ENCODE results near the gene HPCAL1. TPM values are rescaled to one million over a fixed set of nuclear protein-coding genes. Genes with fewer than 3 reads are reported as not detected.

HPCAL1 gene
- total RNA-seq, 1 experiment from 2014 or later: 312 TPM

DNA sequence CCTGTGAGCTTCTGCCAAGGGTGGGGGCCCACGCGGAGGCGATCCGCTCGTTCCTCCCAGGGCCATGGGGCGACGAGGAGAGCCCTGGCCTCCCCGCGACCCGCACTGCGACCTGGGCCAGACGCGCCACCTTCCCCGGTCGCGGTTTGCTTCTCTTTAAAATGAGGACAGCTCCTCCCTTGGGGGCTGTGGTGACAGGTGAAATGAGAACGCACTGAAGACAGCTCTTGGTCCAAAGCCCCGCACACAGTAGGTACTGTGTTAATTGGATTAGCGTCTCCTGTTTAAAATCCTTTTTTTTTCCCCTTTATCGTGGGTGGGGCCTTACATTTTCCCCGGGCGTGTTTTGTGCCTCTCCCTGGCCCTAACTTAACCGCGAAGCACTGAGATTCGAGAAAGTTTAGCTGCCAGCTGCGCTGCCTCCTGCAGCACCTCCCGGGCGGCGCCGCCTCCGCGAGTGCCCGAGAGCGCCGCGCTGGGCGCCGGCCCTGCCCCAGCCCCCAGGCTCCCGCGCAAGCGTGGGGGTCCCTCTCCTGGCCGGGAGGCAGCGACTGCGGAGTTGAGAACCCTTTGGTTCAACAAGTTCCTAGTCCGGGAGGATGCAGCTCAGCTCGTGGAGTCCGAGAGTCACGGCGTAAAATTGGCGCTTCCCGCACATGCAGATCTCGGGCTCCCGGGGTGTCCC, 1.1 kb downstream of the HPCAL1 start:
- Histone ChIP-seq H3K4me1 (ENCODE audit: insufficient read depth, low read length) (peaks cover 54% of the 10 kb centered on the region), H3K4me2 (ENCODE audit: low read length) (peak overlapping the region; percentile 83), H3K9me2 (replicated peaks; ENCODE audit: low read length) (no peaks in the 10 kb centered on the region), H4K20me1 (ENCODE audit: low read length) (peaks cover 56% of the 10 kb centered on the region), H3K4me3 (ENCODE audit: low read length) (peak overlapping the region; percentile 99), H3K27me3 (ENCODE audit: low read length) (no peaks in the 10 kb centered on the region), H3F3A (ENCODE audit: low read length, unreplicated experiment) (peaks cover 2% of the 10 kb centered on the region), H3K36me3 (ENCODE audit: low read depth, low read length) (peaks cover 8% of the 10 kb centered on the region), H3K9me3 (ENCODE audit: low read length) (no peaks in the 10 kb centered on the region), H3K27ac (ENCODE audit: low read length) (peak overlapping the region; percentile 66), H3K9ac (ENCODE audit: low read length) (peak overlapping the region; percentile 93), H2AFZ (ENCODE audit: low read length) (no peak overlapping the region), H3K79me2 (ENCODE audit: low read length) (peaks cover 61% of the 10 kb centered on the region)
- ChIA-PET POLR2A (ENCODE audit: unreplicated experiment) (interaction anchor here (0.5 to 0.6 kb wide), 2 partner anchors 24 to 105 kb away, joined by 3 to 6 read pairs; no protein-coding TSS in a partner anchor), CTCF (interaction anchor here (0.6 to 1.6 kb wide), 2 partner anchors 106 to 180 kb away, joined by 3 to 4 read pairs; no protein-coding TSS in a partner anchor)
- intact Hi-C loops (cut with micrococcal nuclease): loop anchor here (5.0 kb wide), 2 partner anchors 162 to 182 kb away; partner anchors contain the start of gene RRM2
- BruUV-seq (replicated peaks): no TSS peak
- ATAC-seq: peak; percentile 14
- peak; percentile 52 for DNase-seq
- no peak for TF ChIP-seq EZH2phosphoT487 (IDR thresholded peaks at IDR 0.05; ENCODE audit: borderline replicate concordance, low read length)
- TF ChIP-seq, protein P1, sequence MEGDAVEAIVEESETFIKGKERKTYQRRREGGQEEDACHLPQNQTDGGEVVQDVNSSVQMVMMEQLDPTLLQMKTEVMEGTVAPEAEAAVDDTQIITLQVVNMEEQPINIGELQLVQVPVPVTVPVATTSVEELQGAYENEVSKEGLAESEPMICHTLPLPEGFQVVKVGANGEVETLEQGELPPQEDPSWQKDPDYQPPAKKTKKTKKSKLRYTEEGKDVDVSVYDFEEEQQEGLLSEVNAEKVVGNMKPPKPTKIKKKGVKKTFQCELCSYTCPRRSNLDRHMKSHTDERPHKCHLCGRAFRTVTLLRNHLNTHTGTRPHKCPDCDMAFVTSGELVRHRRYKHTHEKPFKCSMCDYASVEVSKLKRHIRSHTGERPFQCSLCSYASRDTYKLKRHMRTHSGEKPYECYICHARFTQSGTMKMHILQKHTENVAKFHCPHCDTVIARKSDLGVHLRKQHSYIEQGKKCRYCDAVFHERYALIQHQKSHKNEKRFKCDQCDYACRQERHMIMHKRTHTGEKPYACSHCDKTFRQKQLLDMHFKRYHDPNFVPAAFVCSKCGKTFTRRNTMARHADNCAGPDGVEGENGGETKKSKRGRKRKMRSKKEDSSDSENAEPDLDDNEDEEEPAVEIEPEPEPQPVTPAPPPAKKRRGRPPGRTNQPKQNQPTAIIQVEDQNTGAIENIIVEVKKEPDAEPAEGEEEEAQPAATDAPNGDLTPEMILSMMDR (conservative IDR thresholded peaks at IDR 0.05; ENCODE audit: low read depth, low read length): peak; percentile 43

GRCh38 chr2:10304458-10305253, 2.0 kb downstream of the HPCAL1 start:
- H3K9me2 ChIP-seq (replicated peaks; ENCODE audit: low read length): no peaks in the 10 kb centered on the region
- ATAC-seq: no peak
- peak overlapping the region; percentile 93 for H3K9ac ChIP-seq (ENCODE audit: low read length)
- H3K4me1 ChIP-seq (ENCODE audit: insufficient read depth, low read length): peaks cover 52% of the 10 kb centered on the region
- POLR2A ChIA-PET (ENCODE audit: unreplicated experiment): interaction anchor here (0.5 to 0.8 kb wide), 3 partner anchors 23 to 104 kb away, joined by 3 to 6 read pairs (median 6); no protein-coding TSS in a partner anchor
- H3K27ac ChIP-seq (ENCODE audit: low read length): peak overlapping the region; percentile 66
- BruUV-seq (replicated peaks): no TSS peak
- intact Hi-C loops (cut with micrococcal nuclease): loop anchor here (5.0 kb wide), 2 partner anchors 162 to 182 kb away; partner anchors contain the start of gene RRM2
- H3K36me3 ChIP-seq (ENCODE audit: low read depth, low read length): peaks cover 15% of the 10 kb centered on the region
- no peaks in the 10 kb centered on the region for H3K27me3 ChIP-seq (ENCODE audit: low read length)
- H2AFZ ChIP-seq (ENCODE audit: low read length): no peak overlapping the region
- peaks cover 70% of the 10 kb centered on the region for H3K79me2 ChIP-seq (ENCODE audit: low read length)
- TF ChIP-seq EZH2 (IDR thresholded peaks at IDR 0.05; ENCODE audit: low read length, unreplicated experiment) (no peak), EZH2phosphoT487 (IDR thresholded peaks at IDR 0.05; ENCODE audit: borderline replicate concordance, low read length) (no peak)
- TF ChIP-seq, protein P1 (conservative IDR thresholded peaks at IDR 0.05; ENCODE audit: low read depth, low read length): no peak
- H3F3A ChIP-seq (ENCODE audit: low read length, unreplicated experiment): no peaks in the 10 kb centered on the region
- no peak for DNase-seq
- CTCF ChIA-PET: interaction anchor here (0.5 to 0.7 kb wide), 3 partner anchors 104 to 306 kb away, joined by 3 to 5 read pairs (median 3); no protein-coding TSS in a partner anchor
- no peaks in the 10 kb centered on the region for H3K9me3 ChIP-seq (ENCODE audit: low read length)
- peak overlapping the region; percentile 83 for H3K4me2 ChIP-seq (ENCODE audit: low read length)
- H4K20me1 ChIP-seq (ENCODE audit: low read length): peaks cover 64% of the 10 kb centered on the region
- peak overlapping the region; percentile 99 for H3K4me3 ChIP-seq (ENCODE audit: low read length)
